ENCODE data around the gene EIPR1.

The EIPR1 gene

GRCh38 chr2:3421580-3421979 is 44.0 kb upstream of the EIPR1 start:
- no peak for DNase-seq (ENCODE audit: low spot score)
- no peak for TF ChIP-seq CTCF (IDR thresholded peaks at IDR 0.05; ENCODE audit: extremely low read depth, missing control alignments)

- no peak for DNase-seq (ENCODE audit: low spot score)
- TF ChIP-seq CTCF (IDR thresholded peaks at IDR 0.05; ENCODE audit: extremely low read depth, missing control alignments), result no peak
Measured at GRCh38 chr2:3420769-3421397, 43.3 kb upstream of the EIPR1 start.

GRCh38 chr2:3420076-3420768 is 42.6 kb upstream of the EIPR1 start:
- no peak for TF ChIP-seq CTCF (IDR thresholded peaks at IDR 0.05; ENCODE audit: extremely low read depth, missing control alignments)
- DNase-seq (ENCODE audit: low spot score), result no peak

GRCh38 chr2:3418766-3419404 is 41.3 kb upstream of the EIPR1 start:
- TF ChIP-seq CTCF (IDR thresholded peaks at IDR 0.05; ENCODE audit: extremely low read depth, missing control alignments), result no peak
- no peak for DNase-seq (ENCODE audit: low spot score)

GRCh38 chr2:3414133-3414860 is 36.7 kb upstream of the EIPR1 start:
- DNase-seq (ENCODE audit: low spot score), result no peak
- no peak for TF ChIP-seq CTCF (IDR thresholded peaks at IDR 0.05; ENCODE audit: extremely low read depth, missing control alignments)

GRCh38 chr2:3413697-3414096 is 36.1 kb upstream of the EIPR1 start:
- DNase-seq (ENCODE audit: low spot score), result no peak
- TF ChIP-seq CTCF (IDR thresholded peaks at IDR 0.05; ENCODE audit: extremely low read depth, missing control alignments), result no peak

GRCh38 chr2:3411103-3411502 is 33.5 kb upstream of the EIPR1 start:
- no peak for TF ChIP-seq CTCF (IDR thresholded peaks at IDR 0.05; ENCODE audit: extremely low read depth, missing control alignments)

More at GRCh38 chr2:3411103-3411502, 33.5 kb upstream of the EIPR1 start:
- DNase-seq (ENCODE audit: low spot score), result no peak

All from GM20000 (cell line).